Nephron (organoid): ENCODE results near the gene CNOT2.

Source experiments
- H3K27ac Mint-ChIP-seq, 3 experiments: 2 replicates each; pipeline ENCODE4 v1.8.0; 2020; ENCODE audit warnings: mixed read lengths in 3 of 3, mild to moderate bottlenecking in 2 of 3, moderate library complexity in 1 of 3
- H3K27me3 Mint-ChIP-seq: 2 replicates; pipeline ENCODE4 v1.8.0; 2021; ENCODE audit warnings: low read depth, mild to moderate bottlenecking, moderate library complexity, mixed read lengths
- H3K36me3 Mint-ChIP-seq: 2 replicates; pipeline ENCODE4 v1.8.0; 2020; ENCODE audit warnings: low read depth, mixed read lengths
- H3K4me1 Mint-ChIP-seq: 2 replicates; pipeline ENCODE4 v1.8.0; 2020; ENCODE audit warnings: mixed read lengths
- H3K4me3 Mint-ChIP-seq, 3 experiments: 2 replicates each; pipeline ENCODE4 v1.8.0; 2020; ENCODE audit warnings: mild to moderate bottlenecking in 3 of 3, mixed read lengths in 3 of 3, moderate library complexity in 2 of 3
- H3K9me3 Mint-ChIP-seq: 2 replicates; pipeline ENCODE4 v1.8.0; 2020; ENCODE audit warnings: mixed read lengths
- TF ChIP-seq, protein P1 (sequence below), 3 experiments: fragments of 200-600 bp; sonication (generic); IDR thresholded peaks; one replicate each; pipeline ENCODE4 v1.5.0; 2021; ENCODE audit warnings: antibody characterized with exemption in 3 of 3; ENCODE audit not compliant: unreplicated experiment in 3 of 3

CNOT2 gene

DNA sequence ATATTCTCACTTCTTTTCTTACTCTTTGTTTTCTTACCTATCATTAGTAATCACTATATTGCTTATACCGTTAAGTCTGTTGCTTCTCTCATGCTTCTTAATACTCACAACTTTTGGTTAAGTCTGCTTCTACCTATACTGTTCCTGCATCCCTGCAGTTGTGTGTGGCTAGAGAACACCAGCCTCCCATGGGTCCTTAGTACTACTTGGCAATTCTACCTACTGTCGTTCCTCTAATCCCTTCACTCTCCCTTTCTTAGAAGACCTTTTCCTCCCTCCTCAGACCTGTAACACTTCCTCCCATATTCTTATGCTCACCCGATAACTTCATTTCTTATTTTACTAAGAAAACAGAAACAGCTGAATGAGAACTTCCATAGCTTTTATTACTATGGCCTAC, 29.3 kb downstream of the CNOT2 start:
- TF ChIP-seq, protein P1, sequence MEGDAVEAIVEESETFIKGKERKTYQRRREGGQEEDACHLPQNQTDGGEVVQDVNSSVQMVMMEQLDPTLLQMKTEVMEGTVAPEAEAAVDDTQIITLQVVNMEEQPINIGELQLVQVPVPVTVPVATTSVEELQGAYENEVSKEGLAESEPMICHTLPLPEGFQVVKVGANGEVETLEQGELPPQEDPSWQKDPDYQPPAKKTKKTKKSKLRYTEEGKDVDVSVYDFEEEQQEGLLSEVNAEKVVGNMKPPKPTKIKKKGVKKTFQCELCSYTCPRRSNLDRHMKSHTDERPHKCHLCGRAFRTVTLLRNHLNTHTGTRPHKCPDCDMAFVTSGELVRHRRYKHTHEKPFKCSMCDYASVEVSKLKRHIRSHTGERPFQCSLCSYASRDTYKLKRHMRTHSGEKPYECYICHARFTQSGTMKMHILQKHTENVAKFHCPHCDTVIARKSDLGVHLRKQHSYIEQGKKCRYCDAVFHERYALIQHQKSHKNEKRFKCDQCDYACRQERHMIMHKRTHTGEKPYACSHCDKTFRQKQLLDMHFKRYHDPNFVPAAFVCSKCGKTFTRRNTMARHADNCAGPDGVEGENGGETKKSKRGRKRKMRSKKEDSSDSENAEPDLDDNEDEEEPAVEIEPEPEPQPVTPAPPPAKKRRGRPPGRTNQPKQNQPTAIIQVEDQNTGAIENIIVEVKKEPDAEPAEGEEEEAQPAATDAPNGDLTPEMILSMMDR (IDR thresholded peaks at IDR 0.05; ENCODE audit: unreplicated experiment in 3 of 3) = no peak
- peak overlapping the region; percentile 30 to 85 (median 75) for H3K27ac Mint-ChIP-seq
- H3K4me3 Mint-ChIP-seq = no peak overlapping the region
- peaks cover 46% of the 10 kb centered on the region for H3K36me3 Mint-ChIP-seq
- H3K4me1 Mint-ChIP-seq = peaks cover 41% of the 10 kb centered on the region
- H3K27me3 Mint-ChIP-seq = no peaks in the 10 kb centered on the region
- H3K9me3 Mint-ChIP-seq = peaks cover 14% of the 10 kb centered on the region

DNA sequence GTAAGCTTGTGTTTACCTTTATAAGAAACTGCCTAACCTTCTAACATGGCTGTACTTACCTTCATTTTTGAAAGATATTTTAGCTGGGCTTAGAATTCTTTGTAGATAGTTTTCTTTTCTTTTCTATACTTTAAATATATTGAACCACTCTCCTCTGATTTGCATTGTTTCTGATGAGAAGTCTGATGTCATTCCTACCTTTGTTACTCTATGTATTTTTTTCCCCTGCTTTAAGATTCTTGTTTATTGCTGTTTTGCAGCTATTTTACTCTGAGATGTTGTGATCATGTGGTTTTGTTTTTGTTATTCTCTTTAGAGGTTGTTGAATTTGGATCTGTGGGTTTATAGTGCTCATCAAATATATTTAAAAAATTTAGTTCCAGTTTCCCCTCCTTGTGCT, 31.8 kb downstream of the CNOT2 start:
- H3K36me3 Mint-ChIP-seq = peaks cover 60% of the 10 kb centered on the region
- peaks cover 21% of the 10 kb centered on the region for H3K4me1 Mint-ChIP-seq
- TF ChIP-seq, protein P1 (IDR thresholded peaks at IDR 0.05; ENCODE audit: unreplicated experiment in 3 of 3) = no peak
- peaks cover 14% of the 10 kb centered on the region for H3K9me3 Mint-ChIP-seq
- H3K27ac Mint-ChIP-seq = no peak overlapping the region
- no peaks in the 10 kb centered on the region for H3K27me3 Mint-ChIP-seq
- H3K4me3 Mint-ChIP-seq = no peak overlapping the region

DNA sequence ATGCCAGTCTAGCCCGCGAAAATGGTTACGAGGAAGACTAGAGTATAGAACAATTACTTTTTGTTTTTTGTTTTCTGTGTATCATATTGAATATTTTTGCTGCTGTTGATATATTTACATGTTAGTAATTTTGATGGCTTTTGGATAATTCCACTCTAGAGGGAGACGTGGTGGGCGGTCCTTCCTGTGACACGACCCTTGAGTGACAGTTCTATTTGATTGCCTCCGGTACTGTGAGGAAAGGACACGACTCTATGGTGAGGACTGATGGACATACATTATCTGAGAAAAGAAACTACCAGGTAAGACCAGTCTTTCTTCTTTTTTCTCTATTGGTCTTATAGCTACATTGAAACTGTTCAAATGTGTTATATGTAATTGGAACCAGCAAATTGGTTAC, 34.7 kb downstream of the CNOT2 start:
- no peak overlapping the region for H3K4me3 Mint-ChIP-seq
- H3K9me3 Mint-ChIP-seq = peaks cover 14% of the 10 kb centered on the region
- H3K4me1 Mint-ChIP-seq = peaks cover 2% of the 10 kb centered on the region
- TF ChIP-seq, protein P1 (IDR thresholded peaks at IDR 0.05; ENCODE audit: unreplicated experiment in 3 of 3) = no peak
- H3K27ac Mint-ChIP-seq = no peak overlapping the region
- H3K36me3 Mint-ChIP-seq = peaks cover 70% of the 10 kb centered on the region
- H3K27me3 Mint-ChIP-seq = no peaks in the 10 kb centered on the region

DNA sequence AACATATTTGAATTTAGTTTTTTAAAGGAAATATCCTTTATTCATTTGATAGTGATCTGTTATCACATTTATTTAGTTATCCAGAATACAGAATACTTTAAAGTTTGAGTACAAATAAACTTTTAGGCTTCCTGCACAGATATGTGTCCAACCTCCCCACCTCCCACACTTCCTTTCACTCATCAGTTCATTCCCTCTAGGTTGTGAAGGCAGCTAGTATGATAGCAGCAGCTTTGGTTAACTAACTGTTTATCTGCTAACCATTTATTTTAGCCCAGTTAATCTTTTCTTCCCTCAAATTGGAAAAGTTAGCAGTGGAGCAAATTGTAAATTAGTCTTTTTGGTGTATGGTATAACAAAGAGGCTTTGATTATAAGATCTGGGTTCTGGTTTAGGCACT, 35.7 kb downstream of the CNOT2 start:
- no peak overlapping the region for H3K4me3 Mint-ChIP-seq
- TF ChIP-seq, protein P1 (IDR thresholded peaks at IDR 0.05; ENCODE audit: unreplicated experiment in 3 of 3) = no peak
- H3K4me1 Mint-ChIP-seq = no peaks in the 10 kb centered on the region
- H3K9me3 Mint-ChIP-seq = peaks cover 12% of the 10 kb centered on the region
- peaks cover 68% of the 10 kb centered on the region for H3K36me3 Mint-ChIP-seq
- H3K27me3 Mint-ChIP-seq = no peaks in the 10 kb centered on the region
- H3K27ac Mint-ChIP-seq = no peak overlapping the region

DNA sequence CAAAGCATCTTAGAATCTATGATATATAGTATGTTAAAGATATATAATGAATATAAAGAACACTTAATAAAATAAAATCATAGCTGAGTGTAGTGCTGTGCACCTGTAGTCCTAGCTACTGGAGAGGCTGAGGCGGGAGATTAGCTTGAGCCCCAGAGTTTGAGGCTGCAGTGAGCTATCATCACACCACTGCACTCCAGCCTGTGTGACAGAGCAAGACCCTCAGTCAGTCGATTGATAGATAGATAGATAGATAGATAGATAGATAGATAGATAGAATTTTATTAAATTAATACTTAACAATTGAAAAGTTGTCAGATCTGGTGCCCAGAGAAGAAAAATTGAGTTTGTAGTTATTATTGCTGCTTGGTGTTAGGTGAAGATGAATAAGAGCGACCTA, 40.0 kb downstream of the CNOT2 start:
- H3K27ac Mint-ChIP-seq = no peak overlapping the region
- no peak overlapping the region for H3K4me3 Mint-ChIP-seq
- TF ChIP-seq, protein P1 (IDR thresholded peaks at IDR 0.05; ENCODE audit: unreplicated experiment in 3 of 3) = no peak
- H3K9me3 Mint-ChIP-seq = no peaks in the 10 kb centered on the region
- H3K27me3 Mint-ChIP-seq = no peaks in the 10 kb centered on the region
- H3K4me1 Mint-ChIP-seq = no peaks in the 10 kb centered on the region
- peaks cover 69% of the 10 kb centered on the region for H3K36me3 Mint-ChIP-seq

DNA sequence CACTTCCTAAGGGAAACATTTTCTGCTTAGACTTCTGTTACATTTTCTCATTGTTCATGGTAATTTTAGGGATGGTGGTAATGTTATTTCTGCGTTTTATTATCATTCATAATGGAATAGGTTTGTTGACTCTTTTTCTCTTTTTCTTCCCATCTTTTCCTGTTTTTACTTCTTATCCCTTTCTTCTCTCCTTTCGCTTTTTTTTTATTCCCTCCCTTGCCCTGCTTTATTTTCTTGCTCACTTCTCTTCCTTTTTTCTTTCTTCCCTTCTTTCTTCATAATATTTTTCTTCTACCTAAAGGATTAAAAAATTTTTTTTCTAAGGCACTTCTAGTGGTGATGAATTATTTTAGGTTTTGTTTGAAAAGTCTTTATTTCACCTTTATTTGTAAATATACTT, 45.6 kb downstream of the CNOT2 start:
- no peak overlapping the region for H3K27ac Mint-ChIP-seq
- H3K27me3 Mint-ChIP-seq = no peaks in the 10 kb centered on the region
- H3K4me3 Mint-ChIP-seq = no peak overlapping the region
- peaks cover 9% of the 10 kb centered on the region for H3K9me3 Mint-ChIP-seq
- no peaks in the 10 kb centered on the region for H3K4me1 Mint-ChIP-seq
- TF ChIP-seq, protein P1 (IDR thresholded peaks at IDR 0.05; ENCODE audit: unreplicated experiment in 3 of 3) = no peak
- peaks cover 67% of the 10 kb centered on the region for H3K36me3 Mint-ChIP-seq
